Measurements from ENCODE around the gene LIPC.

Gene LIPC

GRCh38 chr15:58448906-58449305 lies 17.1 kb downstream of the LIPC start:
- Histone ChIP-seq H3K14ac (ENCODE audit: low read length) (no peak overlapping the region), H4K8ac (ENCODE audit: low read depth, low read length) (no peak overlapping the region), H3K36me3 (replicated peaks in 1 of 2; ENCODE audit: control insufficient read depth in 2 of 2, insufficient read depth in 2 of 2, low read length in 2 of 2) (no peaks in the 10 kb centered on the region), H3K79me1 (ENCODE audit: low read depth, low read length) (no peaks in the 10 kb centered on the region), H3K9ac (ENCODE audit: low read depth, low read length, poor library complexity) (no peak overlapping the region), H2BK120ac (ENCODE audit: low read depth, low read length) (no peak overlapping the region), H3K4me3 (ENCODE audit: low read length in 2 of 2) (no peak overlapping the region), H4K91ac (ENCODE audit: low read depth, low read length, poor library complexity) (no peak overlapping the region), H3K18ac (ENCODE audit: low read length) (peak overlapping the region; percentile 20), H2AK5ac (ENCODE audit: low read depth, low read length) (no peak overlapping the region), H3K27ac (replicated peaks; ENCODE audit: low read length) (no peak overlapping the region), H3K27me3 (ENCODE audit: control insufficient read depth in 3 of 3, insufficient read depth in 3 of 3, low read depth in 1 of 3, low read length in 3 of 3) (no peaks in the 10 kb centered on the region), H3K4ac (ENCODE audit: low read length) (no peak overlapping the region), H3K9me3 (replicated peaks in 1 of 2; ENCODE audit: control insufficient read depth in 2 of 2, insufficient read depth in 1 of 2, low read depth in 1 of 2, low read length in 2 of 2) (no peaks in the 10 kb centered on the region), H3K4me1 (ENCODE audit: control insufficient read depth in 2 of 2, insufficient read depth in 1 of 2, low read depth in 1 of 2, low read length in 2 of 2) (no peaks in the 10 kb centered on the region), H2AFZ (ENCODE audit: low read length) (peak overlapping the region; percentile 19), H2BK12ac (ENCODE audit: low read length) (no peak overlapping the region), H2BK15ac (ENCODE audit: low read length) (no peak overlapping the region), H2BK5ac (ENCODE audit: low read length) (no peak overlapping the region), H3K23ac (ENCODE audit: low read depth, low read length, poor library complexity) (no peak overlapping the region), H3K4me2 (ENCODE audit: insufficient read depth, low read length, poor library complexity, severe bottlenecking) (no peak overlapping the region)
- no CpG with 5 or more reads among the region's 10 CpGs for WGBS, 2 donors (ENCODE audit: extremely low coverage in 2 of 2, insufficient read length in 2 of 2, insufficient replicate concordance in 1 of 2)
- no peak for DNase-seq (ENCODE audit: low spot score)

DNA sequence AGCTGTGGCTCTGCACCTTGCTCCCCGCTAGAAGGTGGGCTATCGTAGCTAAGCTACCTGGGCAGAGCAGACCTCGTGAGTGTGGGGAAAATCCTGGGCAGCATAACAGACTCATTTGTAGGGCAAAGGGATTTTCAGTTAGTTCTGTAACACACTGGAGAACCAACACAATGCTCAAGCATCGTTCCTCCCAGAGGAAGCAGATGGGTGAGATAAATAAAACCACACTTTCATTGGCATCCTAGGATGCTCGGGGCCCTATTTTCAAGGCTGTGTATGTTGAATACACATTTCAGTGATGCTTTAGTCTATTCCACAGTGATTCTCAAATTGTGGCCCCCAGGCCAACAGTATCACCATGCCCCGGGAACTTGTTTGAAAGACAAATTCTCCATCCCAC lies 20.0 kb downstream of the LIPC start:
- WGBS, 2 donors (ENCODE audit: extremely low coverage in 2 of 2, insufficient read length in 2 of 2, insufficient replicate concordance in 1 of 2) = no CpG with 5 or more reads among the region's 6 CpGs
- Histone ChIP-seq H3K23ac (ENCODE audit: low read depth, low read length, poor library complexity) (no peak overlapping the region), H2BK120ac (ENCODE audit: low read depth, low read length) (no peak overlapping the region)

DNA sequence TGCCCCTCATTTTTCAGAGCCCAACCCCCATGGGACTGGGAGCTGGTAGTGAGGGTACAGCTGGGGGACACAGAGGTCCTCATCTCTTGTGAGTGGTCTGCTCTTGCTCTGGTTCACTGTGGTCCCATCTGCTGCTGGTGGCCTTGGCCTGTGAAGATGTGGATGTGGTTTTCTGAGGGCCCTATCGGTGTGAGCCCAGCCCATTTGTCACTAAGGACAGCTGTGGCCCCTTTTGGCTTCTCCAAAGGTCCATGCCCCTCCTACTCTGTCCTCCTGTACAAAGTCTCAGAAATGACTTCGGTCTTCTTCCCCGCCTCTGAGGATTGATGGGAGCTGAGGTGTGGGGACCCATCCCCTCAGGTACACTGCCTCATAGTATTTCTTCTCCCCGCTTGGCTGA lies 21.0 kb downstream of the LIPC start:
- Histone ChIP-seq H3K27me3 (ENCODE audit: control insufficient read depth in 3 of 3, insufficient read depth in 3 of 3, low read depth in 1 of 3, low read length in 3 of 3) (no peaks in the 10 kb centered on the region), H3K14ac (ENCODE audit: low read length) (no peak overlapping the region), H3K79me1 (ENCODE audit: low read depth, low read length) (no peaks in the 10 kb centered on the region), H3K4me2 (ENCODE audit: insufficient read depth, low read length, poor library complexity, severe bottlenecking) (no peak overlapping the region), H4K91ac (ENCODE audit: low read depth, low read length, poor library complexity) (no peak overlapping the region), H3K4ac (ENCODE audit: low read length) (no peak overlapping the region), H3K36me3 (replicated peaks in 1 of 2; ENCODE audit: control insufficient read depth in 2 of 2, insufficient read depth in 2 of 2, low read length in 2 of 2) (no peaks in the 10 kb centered on the region), H2BK12ac (ENCODE audit: low read length) (no peak overlapping the region), H4K8ac (ENCODE audit: low read depth, low read length) (no peak overlapping the region), H3K9me3 (replicated peaks in 1 of 2; ENCODE audit: control insufficient read depth in 2 of 2, insufficient read depth in 1 of 2, low read depth in 1 of 2, low read length in 2 of 2) (no peaks in the 10 kb centered on the region), H3K23ac (ENCODE audit: low read depth, low read length, poor library complexity) (no peak overlapping the region), H3K4me1 (ENCODE audit: control insufficient read depth in 2 of 2, insufficient read depth in 1 of 2, low read depth in 1 of 2, low read length in 2 of 2) (peaks cover 0 to 5% of the 10 kb centered on the region in 2 donors), H2BK15ac (ENCODE audit: low read length) (no peak overlapping the region), H2BK5ac (ENCODE audit: low read length) (no peak overlapping the region), H3K4me3 (ENCODE audit: low read length in 2 of 2) (no peak overlapping the region), H3K27ac (replicated peaks; ENCODE audit: low read length) (no peak overlapping the region), H3K18ac (ENCODE audit: low read length) (no peak overlapping the region), H3K9ac (ENCODE audit: low read depth, low read length, poor library complexity) (no peak overlapping the region), H2AFZ (ENCODE audit: low read length) (no peak overlapping the region), H2AK5ac (ENCODE audit: low read depth, low read length) (no peak overlapping the region), H2BK120ac (ENCODE audit: low read depth, low read length) (no peak overlapping the region)
- WGBS, 2 donors (ENCODE audit: extremely low coverage in 2 of 2, insufficient read length in 2 of 2, insufficient replicate concordance in 1 of 2) = no CpG with 5 or more reads among the region's 4 CpGs
- DNase-seq (ENCODE audit: low spot score) = no peak

More for the DNA sequence above, 20.0 kb downstream of the LIPC start:
- Histone ChIP-seq H3K36me3 (replicated peaks in 1 of 2; ENCODE audit: control insufficient read depth in 2 of 2, insufficient read depth in 2 of 2, low read length in 2 of 2) (no peaks in the 10 kb centered on the region), H3K4ac (ENCODE audit: low read length) (no peak overlapping the region), H4K8ac (ENCODE audit: low read depth, low read length) (no peak overlapping the region), H2AK5ac (ENCODE audit: low read depth, low read length) (peak overlapping the region; percentile 70), H3K27me3 (ENCODE audit: control insufficient read depth in 3 of 3, insufficient read depth in 3 of 3, low read depth in 1 of 3, low read length in 3 of 3) (no peaks in the 10 kb centered on the region), H4K91ac (ENCODE audit: low read depth, low read length, poor library complexity) (no peak overlapping the region), H3K18ac (ENCODE audit: low read length) (no peak overlapping the region), H3K4me2 (ENCODE audit: insufficient read depth, low read length, poor library complexity, severe bottlenecking) (no peak overlapping the region), H3K14ac (ENCODE audit: low read length) (no peak overlapping the region), H3K4me1 (ENCODE audit: control insufficient read depth in 2 of 2, insufficient read depth in 1 of 2, low read depth in 1 of 2, low read length in 2 of 2) (peaks cover 0 to 2% of the 10 kb centered on the region in 2 donors), H3K9ac (ENCODE audit: low read depth, low read length, poor library complexity) (no peak overlapping the region), H2AFZ (ENCODE audit: low read length) (no peak overlapping the region), H3K79me1 (ENCODE audit: low read depth, low read length) (no peaks in the 10 kb centered on the region), H3K27ac (replicated peaks; ENCODE audit: low read length) (no peak overlapping the region), H2BK12ac (ENCODE audit: low read length) (peak overlapping the region; percentile 51), H3K9me3 (replicated peaks in 1 of 2; ENCODE audit: control insufficient read depth in 2 of 2, insufficient read depth in 1 of 2, low read depth in 1 of 2, low read length in 2 of 2) (no peaks in the 10 kb centered on the region), H3K4me3 (ENCODE audit: low read length in 2 of 2) (no peak overlapping the region), H2BK15ac (ENCODE audit: low read length) (no peak overlapping the region), H2BK5ac (ENCODE audit: low read length) (no peak overlapping the region)
- no peak for DNase-seq (ENCODE audit: low spot score)

DNA sequence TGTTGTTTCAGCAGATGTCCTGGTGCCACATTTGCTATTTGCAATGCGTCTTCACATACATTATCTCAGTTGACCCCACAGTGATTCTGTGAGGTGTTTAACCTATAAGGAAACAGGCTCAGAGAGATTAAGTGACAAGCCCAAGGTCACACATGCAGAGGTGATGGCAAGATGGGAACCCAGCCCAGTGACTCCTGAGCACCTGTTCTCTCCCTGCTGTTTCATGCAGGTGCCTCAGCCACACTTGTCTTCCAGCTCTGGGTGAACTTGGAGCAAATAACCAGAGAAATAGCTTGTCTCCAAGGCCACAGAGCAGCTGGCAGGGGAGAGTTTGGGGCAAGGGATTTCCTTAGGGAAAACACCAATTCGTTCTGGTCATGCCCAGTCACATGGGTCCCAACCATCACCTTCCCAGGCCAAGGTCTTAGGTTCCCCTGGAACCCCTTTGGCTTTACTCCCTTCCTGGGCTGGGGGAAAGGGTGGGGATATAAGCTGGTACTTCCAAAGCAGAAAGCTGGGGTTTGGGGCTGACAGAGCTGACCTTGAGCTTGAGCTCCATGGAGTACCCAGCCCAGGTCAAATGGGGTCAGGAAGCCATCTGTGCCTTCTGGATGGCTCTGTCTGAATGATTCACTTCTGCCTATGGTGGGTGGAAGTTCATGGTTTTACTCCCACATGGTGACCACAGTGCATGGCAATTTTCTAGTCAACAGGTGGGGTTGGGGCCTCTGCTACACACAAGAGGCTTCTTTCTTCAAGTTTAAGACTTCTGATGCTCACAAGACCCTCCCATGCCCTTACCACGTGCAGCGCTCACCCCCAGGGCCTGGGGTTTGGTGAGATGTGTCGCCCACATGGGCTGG lies 22.4 kb downstream of the LIPC start:
- no peak overlapping the region for H3K4ac ChIP-seq (ENCODE audit: low read length)
- no peak overlapping the region for H3K18ac ChIP-seq (ENCODE audit: low read length)
- peaks cover 0 to 18% of the 10 kb centered on the region in 2 donors for H3K4me1 ChIP-seq (ENCODE audit: control insufficient read depth in 2 of 2, insufficient read depth in 1 of 2, low read depth in 1 of 2, low read length in 2 of 2)
- no peak overlapping the region for H2AFZ ChIP-seq (ENCODE audit: low read length)
- H3K27ac ChIP-seq (replicated peaks; ENCODE audit: low read length) = no peak overlapping the region
- H3K23ac ChIP-seq (ENCODE audit: low read depth, low read length, poor library complexity) = no peak overlapping the region
- no peak overlapping the region for H3K4me2 ChIP-seq (ENCODE audit: insufficient read depth, low read length, poor library complexity, severe bottlenecking)
- H3K4me3 ChIP-seq (ENCODE audit: low read length in 2 of 2) = no peak overlapping the region
- no CpG with 5 or more reads among the region's 5 CpGs for WGBS, 2 donors (ENCODE audit: extremely low coverage in 2 of 2, insufficient read length in 2 of 2, insufficient replicate concordance in 1 of 2)
- DNase-seq (ENCODE audit: low spot score) = no peak
- H3K14ac ChIP-seq (ENCODE audit: low read length) = no peak overlapping the region
- no peak overlapping the region for H2BK15ac ChIP-seq (ENCODE audit: low read length)
- H3K9me3 ChIP-seq (replicated peaks in 1 of 2; ENCODE audit: control insufficient read depth in 2 of 2, insufficient read depth in 1 of 2, low read depth in 1 of 2, low read length in 2 of 2) = no peaks in the 10 kb centered on the region
- H4K91ac ChIP-seq (ENCODE audit: low read depth, low read length, poor library complexity) = no peak overlapping the region
- no peaks in the 10 kb centered on the region for H3K36me3 ChIP-seq (replicated peaks in 1 of 2; ENCODE audit: control insufficient read depth in 2 of 2, insufficient read depth in 2 of 2, low read length in 2 of 2)
- no peak overlapping the region for H2BK12ac ChIP-seq (ENCODE audit: low read length)
- H3K9ac ChIP-seq (ENCODE audit: low read depth, low read length, poor library complexity) = no peak overlapping the region
- H3K79me1 ChIP-seq (ENCODE audit: low read depth, low read length) = no peaks in the 10 kb centered on the region
- no peak overlapping the region for H2BK5ac ChIP-seq (ENCODE audit: low read length)
- H4K8ac ChIP-seq (ENCODE audit: low read depth, low read length) = no peak overlapping the region
- no peaks in the 10 kb centered on the region for H3K27me3 ChIP-seq (ENCODE audit: control insufficient read depth in 3 of 3, insufficient read depth in 3 of 3, low read depth in 1 of 3, low read length in 3 of 3)
- no peak overlapping the region for H2AK5ac ChIP-seq (ENCODE audit: low read depth, low read length)
- H2BK120ac ChIP-seq (ENCODE audit: low read depth, low read length) = no peak overlapping the region

Data from neuronal stem cell (in vitro differentiated cells).